ENCODE measurements around the gene AKR1C1.
"Not testable (repeated sequence)": the region's sequence is repeated elsewhere in the genome, so short reads cannot be mapped to it uniquely, and the experiment has no call there.

The AKR1C1 gene

DNA sequence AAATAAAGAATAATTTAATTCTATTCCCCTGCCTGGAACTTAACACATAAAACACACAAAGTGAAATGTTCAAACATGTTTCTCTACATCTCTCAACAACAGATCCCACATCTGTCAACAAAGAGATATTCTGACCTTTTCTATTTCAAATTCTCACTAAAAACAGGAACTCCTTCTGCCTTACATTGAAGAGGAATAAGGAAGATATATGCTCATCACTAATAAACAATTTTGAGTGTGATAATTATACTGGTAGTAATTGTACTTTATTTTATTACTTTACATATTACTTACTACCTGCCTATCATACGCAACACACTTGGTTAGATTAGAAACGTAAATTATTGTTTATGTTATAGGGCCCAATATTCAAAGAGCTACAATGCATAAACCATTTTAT is 27.0 kb downstream of the AKR1C1 start:
- Mint-ChIP-seq H3K36me3 (ENCODE audit: low read depth) (no peaks in the 10 kb centered on the region), H3K27me3 (ENCODE audit: low read depth) (no peaks in the 10 kb centered on the region), H3K4me3 (no peak overlapping the region), H3K9me3 (no peaks in the 10 kb centered on the region), H3K4me1 (no peaks in the 10 kb centered on the region), H3K27ac (no peak overlapping the region)
- TF ChIP-seq, protein P1, sequence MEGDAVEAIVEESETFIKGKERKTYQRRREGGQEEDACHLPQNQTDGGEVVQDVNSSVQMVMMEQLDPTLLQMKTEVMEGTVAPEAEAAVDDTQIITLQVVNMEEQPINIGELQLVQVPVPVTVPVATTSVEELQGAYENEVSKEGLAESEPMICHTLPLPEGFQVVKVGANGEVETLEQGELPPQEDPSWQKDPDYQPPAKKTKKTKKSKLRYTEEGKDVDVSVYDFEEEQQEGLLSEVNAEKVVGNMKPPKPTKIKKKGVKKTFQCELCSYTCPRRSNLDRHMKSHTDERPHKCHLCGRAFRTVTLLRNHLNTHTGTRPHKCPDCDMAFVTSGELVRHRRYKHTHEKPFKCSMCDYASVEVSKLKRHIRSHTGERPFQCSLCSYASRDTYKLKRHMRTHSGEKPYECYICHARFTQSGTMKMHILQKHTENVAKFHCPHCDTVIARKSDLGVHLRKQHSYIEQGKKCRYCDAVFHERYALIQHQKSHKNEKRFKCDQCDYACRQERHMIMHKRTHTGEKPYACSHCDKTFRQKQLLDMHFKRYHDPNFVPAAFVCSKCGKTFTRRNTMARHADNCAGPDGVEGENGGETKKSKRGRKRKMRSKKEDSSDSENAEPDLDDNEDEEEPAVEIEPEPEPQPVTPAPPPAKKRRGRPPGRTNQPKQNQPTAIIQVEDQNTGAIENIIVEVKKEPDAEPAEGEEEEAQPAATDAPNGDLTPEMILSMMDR (IDR thresholded peaks at IDR 0.05; ENCODE audit: unreplicated experiment in 3 of 3): no peak

DNA sequence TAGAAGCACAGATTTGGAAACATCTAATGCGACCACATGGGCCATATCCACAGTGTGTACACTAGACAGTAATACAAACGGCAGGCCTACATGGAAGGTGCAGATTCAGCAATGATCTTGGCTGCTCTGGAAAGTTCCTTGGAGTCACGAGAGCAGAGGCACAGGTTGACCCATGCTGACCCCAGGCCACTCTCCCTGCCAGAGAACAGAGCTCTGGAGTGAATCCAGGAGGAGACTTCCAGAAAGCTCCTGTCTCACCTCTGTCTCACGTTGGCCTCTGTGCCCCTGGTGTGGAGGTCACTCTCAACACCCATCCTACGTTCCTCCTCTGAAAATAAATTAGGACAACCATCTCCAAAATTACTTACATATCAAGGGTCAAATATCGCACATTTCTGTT is 28.2 kb downstream of the AKR1C1 start:
- not testable (repeated sequence) for H3K27me3 Mint-ChIP-seq (ENCODE audit: low read depth); H3K4me1 Mint-ChIP-seq; H3K27ac Mint-ChIP-seq; H3K36me3 Mint-ChIP-seq (ENCODE audit: low read depth); H3K9me3 Mint-ChIP-seq; H3K4me3 Mint-ChIP-seq

DNA sequence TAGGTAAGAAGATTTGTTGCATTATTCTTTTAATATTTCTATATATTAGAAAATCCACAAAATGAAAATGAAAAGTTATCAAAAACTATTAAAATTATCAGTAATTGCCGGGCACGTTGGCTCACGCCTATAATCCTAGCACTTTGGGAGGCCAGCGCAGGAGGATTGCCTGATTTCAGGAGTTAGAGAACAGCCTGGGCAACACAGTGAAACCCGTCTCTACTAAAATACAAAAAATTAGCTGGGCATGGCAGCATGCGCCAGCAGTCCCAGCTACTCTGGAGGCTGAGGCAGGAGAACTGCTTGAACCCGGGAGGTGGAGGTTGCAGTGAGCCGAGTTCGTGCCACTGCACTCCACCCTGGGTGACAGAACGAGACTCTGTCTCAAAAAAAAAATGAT is 29.3 kb downstream of the AKR1C1 start:
- not testable (repeated sequence) for H3K9me3 Mint-ChIP-seq; H3K27ac Mint-ChIP-seq; H3K36me3 Mint-ChIP-seq (ENCODE audit: low read depth); H3K4me3 Mint-ChIP-seq; H3K27me3 Mint-ChIP-seq (ENCODE audit: low read depth); H3K4me1 Mint-ChIP-seq

DNA sequence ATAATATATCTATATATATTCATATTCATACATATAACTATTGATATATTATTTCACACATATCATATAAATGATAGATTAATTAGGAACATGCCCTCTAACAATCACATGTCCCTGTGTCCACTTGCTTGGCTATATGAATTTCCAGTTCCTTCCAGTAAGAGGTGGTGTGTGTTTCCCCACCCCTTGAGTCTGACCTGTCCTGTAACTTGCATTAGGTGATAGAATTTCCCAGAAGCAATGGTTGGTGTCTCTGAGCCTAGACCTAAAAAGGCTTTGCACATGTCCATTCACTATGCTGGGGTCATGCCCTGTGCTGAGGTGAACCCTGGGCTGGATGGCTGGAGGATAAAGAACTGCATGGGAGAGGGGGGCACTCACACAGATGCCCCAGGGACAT is 31.0 kb downstream of the AKR1C1 start:
- H3K9me3 Mint-ChIP-seq; H3K4me1 Mint-ChIP-seq; H3K27ac Mint-ChIP-seq; H3K36me3 Mint-ChIP-seq (ENCODE audit: low read depth); H3K4me3 Mint-ChIP-seq; H3K27me3 Mint-ChIP-seq (ENCODE audit: low read depth): not testable (repeated sequence)

DNA sequence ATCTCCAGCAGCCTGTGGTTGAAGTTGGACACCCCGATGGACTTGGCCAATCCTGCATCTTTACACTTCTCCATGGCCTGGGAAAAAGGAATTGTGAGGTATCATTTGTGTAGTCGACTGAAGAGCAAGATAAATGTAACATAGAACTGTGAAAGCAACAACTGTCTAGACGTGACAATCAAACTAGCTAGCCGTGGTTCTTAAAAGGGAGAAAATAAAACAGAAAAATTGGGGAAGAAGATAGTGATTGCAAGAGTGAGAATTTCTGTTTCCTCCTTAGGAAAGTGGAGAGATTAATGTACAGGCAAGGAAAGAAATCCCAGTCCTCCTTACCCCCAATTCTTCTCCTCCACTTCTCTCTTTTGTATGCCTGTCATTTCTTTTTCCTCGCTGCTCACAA is 35.5 kb downstream of the AKR1C1 start:
- Mint-ChIP-seq H3K36me3 (ENCODE audit: low read depth) (peaks cover 7% of the 10 kb centered on the region), H3K4me1 (peaks cover 9% of the 10 kb centered on the region), H3K4me3 (no peak overlapping the region), H3K27ac (no peak overlapping the region), H3K9me3 (no peaks in the 10 kb centered on the region), H3K27me3 (ENCODE audit: low read depth) (no peaks in the 10 kb centered on the region)
- TF ChIP-seq, protein P1 (IDR thresholded peaks at IDR 0.05; ENCODE audit: unreplicated experiment in 3 of 3): no peak

DNA sequence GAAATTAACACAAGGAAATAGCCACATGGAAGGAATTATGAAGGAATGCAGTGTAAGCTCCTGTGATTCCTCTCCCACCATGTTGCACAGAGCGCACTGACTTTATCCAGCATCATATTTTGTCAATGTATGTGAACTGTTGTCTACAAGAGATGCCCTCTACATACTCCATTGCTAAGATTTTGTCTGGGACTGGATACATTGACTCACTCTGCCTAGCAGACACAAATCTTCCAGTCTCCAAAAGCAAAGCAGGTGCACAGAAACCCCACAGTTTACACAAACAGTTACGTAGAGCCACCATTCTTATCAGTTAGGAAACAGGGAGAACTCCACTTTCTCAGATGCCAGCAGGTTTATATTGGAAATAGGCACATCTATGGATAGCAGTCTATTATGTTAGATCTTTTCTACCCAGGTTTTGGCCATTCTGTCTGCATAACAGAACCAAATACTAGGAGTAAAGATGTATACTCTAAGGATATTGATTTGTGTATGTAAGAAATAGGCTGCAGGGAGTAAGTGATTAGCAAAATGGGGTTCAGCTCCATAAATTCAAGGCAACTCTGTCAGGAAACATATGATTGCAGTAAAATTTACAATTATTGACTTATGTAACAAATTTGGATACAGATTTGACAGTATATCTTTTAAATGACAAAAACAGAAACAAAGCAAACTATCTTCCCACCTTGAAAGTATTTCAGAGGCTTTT is 39.0 kb downstream of the AKR1C1 start:
- Mint-ChIP-seq H3K9me3 (no peaks in the 10 kb centered on the region), H3K4me3 (peak overlapping the region; percentile 31 to 67 (median 51)), H3K27ac (no peak overlapping the region), H3K4me1 (peaks cover 9% of the 10 kb centered on the region), H3K36me3 (ENCODE audit: low read depth) (peaks cover 7% of the 10 kb centered on the region), H3K27me3 (ENCODE audit: low read depth) (no peaks in the 10 kb centered on the region)
- TF ChIP-seq, protein P1 (IDR thresholded peaks at IDR 0.05; ENCODE audit: unreplicated experiment in 3 of 3): no peak

DNA sequence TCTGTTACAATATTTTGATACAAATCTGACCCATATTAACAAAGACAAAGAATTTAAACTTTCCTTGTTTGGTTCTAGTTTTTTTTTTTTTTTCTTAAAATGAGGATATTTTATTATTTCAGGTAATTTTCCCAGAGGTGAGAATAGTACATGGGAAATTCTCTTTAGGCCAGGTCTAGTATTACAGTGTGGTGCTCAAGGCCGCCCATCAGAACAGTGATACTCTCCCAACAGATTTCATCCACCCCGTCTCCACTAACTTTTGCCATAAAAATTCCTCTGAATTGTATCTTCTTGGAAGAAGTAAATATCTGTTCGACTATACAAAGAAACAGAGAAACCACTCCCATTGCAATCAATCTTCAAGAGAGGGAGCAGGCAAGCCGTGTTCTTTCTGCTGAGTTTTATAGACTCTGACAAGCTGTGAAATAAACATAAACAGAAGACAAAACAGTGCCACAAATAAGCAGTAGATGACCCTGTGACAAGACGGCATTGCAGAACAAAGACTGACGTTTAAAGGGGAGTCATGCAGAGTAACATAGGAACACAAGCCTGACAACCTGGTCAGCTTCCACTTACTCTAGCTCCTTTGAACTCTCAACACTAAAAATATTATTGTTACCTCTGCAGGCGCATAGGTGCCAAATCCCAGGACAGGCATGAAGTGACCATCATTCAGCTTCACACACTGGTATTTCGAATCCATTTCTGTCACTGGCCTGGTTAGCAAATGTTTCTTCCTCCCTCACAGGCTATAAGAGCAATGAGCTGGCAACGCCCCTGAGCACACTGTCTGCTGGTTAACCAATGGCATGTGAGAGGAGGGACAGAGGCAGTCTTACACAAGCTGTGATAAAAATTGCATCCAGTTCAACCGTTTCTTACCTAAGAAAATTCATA is 40.2 kb downstream of the AKR1C1 start, which contains the start of gene AKR1C2:
AKR1C2 (minus strand) TSS at position 731 of the 903 bp plus-strand sequence; CDS start at position 709, 22 bp downstream.
- not testable (repeated sequence) for H3K9me3 Mint-ChIP-seq

DNA sequence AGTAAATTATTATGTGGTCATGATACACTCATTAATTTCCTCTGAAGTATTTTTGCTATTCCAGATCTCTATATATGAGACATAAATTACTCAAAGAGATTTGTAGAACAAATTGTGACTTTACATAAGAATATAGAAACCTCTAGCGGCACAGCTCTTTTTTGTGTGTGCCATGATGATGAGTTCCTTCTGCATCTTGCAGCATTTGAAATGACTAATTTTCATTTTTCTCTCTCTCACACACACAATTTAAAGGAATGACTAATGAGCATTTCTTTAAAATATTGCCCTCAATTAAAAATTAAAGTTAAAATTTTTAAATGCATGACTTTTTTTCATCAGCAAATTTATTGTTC is 40.8 kb downstream of the AKR1C1 start:
- not testable (repeated sequence) for H3K27ac Mint-ChIP-seq; H3K27me3 Mint-ChIP-seq (ENCODE audit: low read depth); H3K9me3 Mint-ChIP-seq; H3K4me3 Mint-ChIP-seq; H3K36me3 Mint-ChIP-seq (ENCODE audit: low read depth); H3K4me1 Mint-ChIP-seq

More for the DNA sequence above, 40.2 kb downstream of the AKR1C1 start, which contains the start of gene AKR1C2:
- H3K27ac Mint-ChIP-seq; H3K4me1 Mint-ChIP-seq; H3K27me3 Mint-ChIP-seq (ENCODE audit: low read depth); H3K36me3 Mint-ChIP-seq (ENCODE audit: low read depth): not testable (repeated sequence)
- peak within 1 kb of the TSS; percentile 64 to 84 (median 83) for H3K4me3 Mint-ChIP-seq

DNA sequence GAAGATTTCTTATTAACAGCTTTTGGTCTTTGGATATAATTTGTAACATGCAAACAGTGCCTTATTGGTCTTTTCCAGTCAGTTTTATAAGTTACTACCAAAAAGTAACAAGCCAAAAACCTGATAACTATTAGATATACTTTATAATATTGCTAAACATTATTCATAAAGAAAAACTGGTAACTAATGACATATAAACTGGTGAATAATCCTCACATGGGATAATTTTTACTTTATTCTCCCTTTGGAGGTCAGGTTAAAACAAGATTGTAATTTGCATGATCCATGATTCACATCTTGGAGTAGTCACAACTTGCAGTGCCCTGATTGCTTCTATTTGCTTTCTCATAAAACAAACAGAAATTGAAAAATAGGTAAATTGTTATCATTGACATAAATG is 41.3 kb downstream of the AKR1C1 start:
- H3K36me3 Mint-ChIP-seq (ENCODE audit: low read depth); H3K9me3 Mint-ChIP-seq; H3K27me3 Mint-ChIP-seq (ENCODE audit: low read depth); H3K4me3 Mint-ChIP-seq; H3K27ac Mint-ChIP-seq; H3K4me1 Mint-ChIP-seq: not testable (repeated sequence)

DNA sequence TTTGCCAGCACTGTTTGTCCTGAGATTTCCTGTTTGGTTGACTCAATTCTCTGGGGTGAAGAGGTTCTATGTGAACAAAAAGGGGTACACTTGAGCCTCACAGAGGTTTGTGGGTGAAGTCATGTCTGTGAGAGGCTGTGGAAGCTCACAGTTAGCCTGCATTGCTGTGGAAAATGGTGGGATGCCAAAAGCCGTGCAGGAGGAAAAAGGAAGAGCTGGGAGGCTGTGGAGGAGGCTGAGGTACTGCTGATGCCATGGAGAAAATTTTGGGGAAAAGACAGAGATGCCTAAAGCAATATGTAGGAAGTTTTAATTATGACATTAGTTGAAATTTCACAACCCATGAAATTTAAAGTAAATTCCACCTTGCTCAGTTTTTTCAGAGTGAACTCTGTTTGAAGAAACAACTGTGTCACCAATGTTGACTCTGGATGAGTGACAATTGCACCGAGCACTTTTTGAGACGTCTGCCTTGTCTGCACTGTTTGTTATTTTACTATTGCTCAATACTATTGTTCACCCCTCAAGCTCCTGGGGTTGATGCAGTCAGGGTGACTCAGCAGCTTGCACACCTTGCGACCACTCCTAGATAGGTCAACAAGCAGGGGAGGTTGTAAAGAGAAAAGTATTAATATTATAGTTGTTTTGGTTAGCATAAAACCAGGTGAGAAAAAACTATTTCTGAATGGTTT is 45.8 kb downstream of the AKR1C1 start:
- H3K36me3 Mint-ChIP-seq (ENCODE audit: low read depth); H3K27ac Mint-ChIP-seq; H3K9me3 Mint-ChIP-seq; H3K4me3 Mint-ChIP-seq; H3K27me3 Mint-ChIP-seq (ENCODE audit: low read depth); H3K4me1 Mint-ChIP-seq: not testable (repeated sequence)

DNA sequence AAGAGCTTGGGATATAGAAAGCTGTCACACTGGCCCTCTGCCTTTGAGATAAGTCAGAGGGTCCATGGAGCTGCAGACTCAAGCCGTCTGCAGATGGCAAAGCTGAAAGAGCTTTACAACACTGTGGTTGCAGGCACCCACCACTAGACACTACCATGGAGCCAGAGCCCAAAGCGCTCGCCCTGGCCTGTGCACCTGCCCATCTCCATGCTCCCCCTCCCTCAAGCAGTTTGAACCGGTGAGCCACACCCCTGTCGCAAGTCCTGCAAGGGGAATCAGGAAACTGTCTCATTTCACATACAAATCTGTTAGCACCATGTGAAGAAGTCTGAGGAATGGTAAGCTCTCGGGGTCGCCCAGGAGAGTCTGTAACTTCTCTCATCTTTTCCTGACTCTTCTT is 46.8 kb downstream of the AKR1C1 start:
- not testable (repeated sequence) for H3K9me3 Mint-ChIP-seq; H3K27me3 Mint-ChIP-seq (ENCODE audit: low read depth); H3K4me3 Mint-ChIP-seq; H3K27ac Mint-ChIP-seq; H3K36me3 Mint-ChIP-seq (ENCODE audit: low read depth); H3K4me1 Mint-ChIP-seq
